GM21360 (cell line): ENCODE results near the gene SRRM3.
"Not testable (repeated sequence)": the region's sequence is repeated elsewhere in the genome, so short reads cannot be mapped to it uniquely, and the experiment has no call there.

Experiments
- ATAC-seq: cut with Tn5 transposase; IDR thresholded peaks from one replicate; pipeline ENCODE4 v1.9.1; 2021; ENCODE audit warnings: mild to moderate bottlenecking, moderate library complexity; ENCODE audit not compliant: unreplicated experiment

The SRRM3 gene

DNA sequence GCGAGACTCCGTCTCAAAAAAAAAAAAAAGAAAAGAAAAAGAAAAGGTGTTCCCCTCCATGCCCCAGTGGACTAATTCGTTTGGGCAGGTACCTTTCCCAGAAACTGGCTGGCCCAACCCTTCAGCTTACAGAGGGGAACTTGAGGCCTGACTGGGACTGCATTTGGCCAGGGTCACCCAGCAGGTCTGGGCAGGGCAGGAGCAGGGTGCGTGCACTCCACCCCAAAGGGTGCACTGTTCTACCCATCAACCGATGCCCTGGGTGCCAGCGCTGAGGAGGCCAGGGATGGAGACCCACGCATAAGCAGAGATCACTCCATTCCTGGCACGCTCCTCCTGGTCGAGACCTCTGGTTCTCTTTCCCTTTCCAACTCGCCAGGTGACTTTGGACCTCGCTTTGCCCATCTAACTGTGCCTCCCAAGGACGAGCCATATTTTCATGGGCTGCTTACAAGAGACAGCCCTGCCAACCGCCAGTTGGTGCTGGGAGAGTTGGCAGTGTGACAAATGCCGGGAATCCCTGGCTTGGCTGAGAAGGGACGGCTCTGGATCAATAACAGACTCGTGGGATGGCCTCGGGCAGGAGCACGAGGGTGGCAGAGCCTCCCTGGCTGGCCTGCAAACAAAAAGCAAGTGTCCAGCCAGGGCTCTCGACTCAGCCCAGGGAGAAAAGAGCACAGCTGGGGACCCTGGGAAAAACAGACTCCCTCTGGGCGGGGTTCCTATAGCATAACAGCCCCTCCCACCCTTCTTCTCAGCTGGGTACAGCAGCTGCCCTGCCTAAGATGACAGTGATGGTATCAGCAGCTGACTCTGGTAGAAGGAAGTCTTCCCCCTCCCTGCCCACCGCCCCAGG lies 108.6 kb downstream of the SRRM3 start:
- no peak for ATAC-seq

DNA sequence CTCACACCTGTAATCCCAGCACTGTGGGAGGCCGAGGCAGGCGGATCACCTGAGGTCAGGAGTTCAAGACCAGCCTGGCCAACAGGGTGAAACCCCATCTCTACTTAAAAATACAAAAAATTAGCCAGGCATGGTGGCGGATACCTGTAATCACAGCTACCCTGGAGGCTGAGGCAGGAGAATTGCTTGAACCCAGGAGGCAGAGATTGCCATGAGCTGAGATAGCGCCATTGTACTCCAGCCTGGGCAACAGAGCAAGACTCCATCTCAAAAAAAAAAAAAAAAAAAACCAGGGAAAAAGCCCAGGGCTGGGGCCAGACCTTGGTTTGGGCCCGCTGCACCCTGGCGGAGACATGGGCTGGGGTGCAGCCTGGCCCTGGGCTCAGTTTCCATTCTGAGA lies 110.1 kb downstream of the SRRM3 start:
- not testable (repeated sequence) for ATAC-seq

DNA sequence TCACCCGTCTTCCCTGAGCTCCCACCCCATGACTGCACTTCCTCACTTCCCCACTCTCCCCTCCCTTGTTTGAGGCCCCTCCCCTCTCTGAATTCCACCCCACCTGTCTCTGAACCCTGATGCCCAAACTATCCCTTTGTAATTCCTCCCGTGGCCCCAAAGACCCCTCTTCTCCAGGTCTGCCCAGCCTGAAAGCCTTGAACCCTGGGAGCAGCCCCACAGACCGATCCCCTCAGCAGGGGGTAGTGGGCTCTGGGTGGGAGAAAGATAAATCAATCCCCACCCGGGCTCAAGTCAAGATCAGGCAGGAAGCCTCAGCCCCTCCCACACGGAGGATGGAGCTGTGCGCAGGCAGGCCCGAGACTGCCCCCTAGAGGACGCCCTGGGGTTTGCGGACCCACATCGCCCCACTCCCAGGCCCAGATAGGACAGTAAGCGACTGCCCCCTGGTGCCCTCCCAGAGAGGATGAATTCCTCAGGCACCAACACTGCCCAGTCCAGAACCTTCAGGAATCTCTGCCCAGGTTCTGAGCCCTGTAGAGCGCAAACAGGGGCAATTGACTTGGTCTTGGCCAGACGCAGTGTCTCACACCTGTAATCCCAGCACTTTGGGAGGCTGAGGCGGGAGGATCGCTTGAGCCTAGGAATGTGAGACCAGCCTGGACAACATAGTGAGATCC lies 112.5 kb downstream of the SRRM3 start:
- ATAC-seq = peak; percentile 43

DNA sequence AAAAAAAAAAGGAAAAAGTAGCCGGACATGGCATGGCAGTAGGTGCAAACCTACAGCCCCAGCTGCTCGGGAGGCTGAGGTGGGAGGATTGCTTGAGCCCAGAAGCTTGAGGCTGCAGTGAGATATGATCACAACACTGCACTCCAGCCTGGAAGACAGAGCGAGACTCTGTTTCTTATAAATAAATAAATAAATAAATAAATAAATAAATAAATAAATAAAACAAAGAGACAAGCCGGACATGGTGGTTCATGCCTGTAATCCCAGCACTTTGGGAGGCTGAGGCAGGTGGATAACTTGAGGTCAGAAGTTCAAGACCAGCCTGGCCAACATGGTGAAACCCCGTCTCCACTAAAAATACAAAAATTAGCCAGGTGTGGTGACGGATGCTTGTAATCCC lies 113.0 kb downstream of the SRRM3 start:
- not testable (repeated sequence) for ATAC-seq

DNA sequence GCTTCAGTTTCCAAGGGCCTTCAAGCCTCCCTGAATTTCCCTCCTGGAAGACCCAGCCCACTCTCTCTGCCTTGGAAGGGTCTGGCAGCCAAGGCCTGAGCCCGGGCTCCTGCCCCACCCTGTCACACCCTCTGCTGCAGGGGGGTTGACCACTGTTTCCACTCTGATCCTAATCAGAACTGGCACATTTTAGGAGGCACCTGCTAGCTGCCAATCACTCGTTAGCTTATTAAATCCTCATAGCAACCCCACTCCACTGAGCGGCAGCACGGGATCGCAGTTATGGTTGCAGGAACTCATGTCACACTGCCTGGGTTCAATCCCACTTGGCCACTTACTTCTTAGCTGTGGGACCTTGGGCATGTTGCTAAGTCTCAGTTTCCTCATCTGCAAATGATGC lies 113.7 kb downstream of the SRRM3 start:
- no peak for ATAC-seq

DNA sequence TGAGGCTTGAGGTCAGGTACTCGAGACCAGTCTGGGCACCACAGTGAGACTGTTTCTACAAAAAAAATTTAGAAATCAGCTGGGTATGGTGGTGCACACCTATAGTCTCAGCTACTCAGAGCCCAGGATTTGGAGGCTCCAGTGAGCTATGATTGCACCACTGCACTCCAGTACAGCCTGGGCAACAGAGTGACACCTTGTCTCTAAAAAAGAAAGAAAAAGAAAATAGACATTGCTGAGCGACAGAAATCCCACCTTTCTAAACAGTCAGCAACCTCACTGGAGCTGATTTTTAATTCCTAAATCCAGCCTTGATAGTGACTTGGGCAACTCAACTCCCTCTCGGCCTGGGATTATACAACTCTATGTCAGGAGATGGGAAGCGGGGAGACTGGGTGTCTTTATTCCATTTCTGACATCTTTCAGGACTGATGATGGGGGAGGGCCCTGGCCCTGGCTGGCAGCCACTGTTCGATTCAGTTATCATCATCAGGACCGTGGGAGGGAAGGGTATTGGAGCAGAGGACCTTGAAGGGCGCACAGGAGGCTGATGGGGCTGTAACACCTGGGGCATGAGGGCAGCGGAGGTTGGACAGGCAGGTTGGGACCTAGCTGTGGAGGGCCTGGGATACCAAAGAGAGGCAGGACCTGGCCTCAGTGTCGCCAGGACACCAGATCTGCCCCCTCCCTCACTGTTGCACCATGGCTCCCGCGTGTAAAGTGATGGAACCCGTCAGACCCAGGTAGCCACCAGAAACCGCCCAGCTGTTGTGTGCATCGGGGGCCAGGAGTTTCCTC lies 115.5 kb downstream of the SRRM3 start:
- no peak for ATAC-seq

DNA sequence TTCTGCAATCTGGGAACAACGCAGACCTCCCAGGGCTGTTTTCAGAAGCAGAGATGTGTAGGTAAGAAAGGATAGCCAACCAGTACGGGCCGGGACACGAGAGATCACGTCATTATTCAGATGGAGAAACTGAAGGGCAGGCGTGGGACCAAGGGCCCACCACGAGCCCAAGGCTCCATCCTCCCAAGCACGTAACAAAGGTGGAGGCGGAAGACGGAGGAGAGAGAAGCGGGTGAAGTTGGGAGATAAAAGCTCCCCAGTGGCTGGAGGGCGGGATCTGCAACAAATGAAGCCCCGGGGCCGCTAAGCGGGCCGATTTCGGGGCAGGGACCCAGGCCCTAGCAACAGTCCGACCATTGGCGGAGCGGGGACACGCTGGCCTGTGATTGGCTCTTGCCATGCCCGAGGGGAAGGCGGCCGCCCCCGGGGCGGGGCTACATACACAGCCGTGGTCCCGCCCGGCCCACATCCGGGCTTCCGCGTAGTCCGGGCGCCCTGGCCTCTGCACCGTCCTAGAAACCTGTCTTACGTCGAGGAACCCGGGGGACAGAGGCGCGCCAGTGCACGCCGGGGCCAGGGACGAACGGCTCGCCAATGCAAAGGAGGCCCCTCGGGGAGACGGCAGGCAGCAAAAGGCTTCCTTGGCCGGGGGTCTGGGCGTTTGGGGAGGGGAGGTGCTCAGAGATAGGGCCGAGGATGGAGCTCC lies 116.2 kb downstream of the SRRM3 start:
- ATAC-seq = peak; percentile 81

DNA sequence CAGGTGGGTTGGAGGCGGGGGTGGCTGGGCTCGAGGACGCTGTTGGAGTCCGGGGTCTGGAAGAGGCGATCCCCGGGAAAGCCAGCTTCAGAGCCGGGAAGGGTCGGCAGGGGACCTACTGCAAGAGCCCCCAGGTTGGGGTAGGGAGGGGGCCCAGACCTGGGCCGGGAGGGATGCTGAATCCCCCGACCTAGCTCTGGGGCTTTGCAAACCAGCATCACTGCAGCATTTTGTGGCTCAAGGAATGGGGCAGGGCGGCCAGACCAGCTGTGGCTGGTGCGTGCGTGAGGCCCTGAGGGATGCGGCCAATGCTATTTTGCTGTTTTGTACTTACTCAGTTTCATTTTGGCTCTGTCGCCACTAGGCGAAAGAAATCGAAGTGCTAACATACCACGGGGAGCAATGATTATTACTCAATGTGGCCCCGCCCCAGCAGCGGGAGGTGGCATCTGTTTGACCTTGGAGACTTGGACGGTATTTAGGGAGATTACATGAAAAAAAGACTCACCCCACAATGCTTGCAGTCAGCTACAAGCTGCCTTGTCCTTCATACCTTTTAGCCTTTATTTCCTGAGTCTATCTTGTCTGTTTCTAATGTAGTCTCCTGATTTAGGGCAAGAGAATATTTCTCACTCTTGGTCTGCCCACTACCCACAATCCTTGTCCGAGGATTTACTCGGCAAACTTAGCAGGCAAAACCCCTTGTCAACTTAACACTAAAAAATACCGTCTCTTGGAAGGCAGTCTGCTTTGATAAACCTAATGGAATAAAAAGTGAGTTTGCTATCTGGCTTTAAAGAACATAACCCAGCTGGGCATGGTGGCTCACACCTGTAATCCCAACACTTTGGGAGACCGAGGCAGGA lies 117.0 kb downstream of the SRRM3 start:
- ATAC-seq = peak; percentile 43

DNA sequence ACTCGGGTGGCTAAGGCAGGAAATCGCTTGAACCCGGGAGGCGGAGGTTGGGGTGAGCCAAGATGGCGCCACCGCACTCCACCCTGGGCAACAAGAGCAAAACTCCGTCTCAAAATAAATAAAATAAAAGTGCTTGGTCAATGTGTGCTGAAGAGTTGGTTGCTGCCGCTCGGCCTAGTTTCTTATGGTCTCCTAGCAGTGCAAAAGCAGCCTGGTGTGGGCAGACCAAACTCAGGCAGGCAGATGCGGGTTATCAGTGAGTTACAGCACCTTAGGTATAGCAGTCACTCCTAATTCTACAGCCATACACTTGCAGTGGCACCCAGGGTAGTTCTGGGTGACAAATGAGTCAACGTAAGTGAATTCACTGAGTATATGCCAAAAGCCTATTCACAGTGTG lies 123.4 kb downstream of the SRRM3 start:
- ATAC-seq = no peak

DNA sequence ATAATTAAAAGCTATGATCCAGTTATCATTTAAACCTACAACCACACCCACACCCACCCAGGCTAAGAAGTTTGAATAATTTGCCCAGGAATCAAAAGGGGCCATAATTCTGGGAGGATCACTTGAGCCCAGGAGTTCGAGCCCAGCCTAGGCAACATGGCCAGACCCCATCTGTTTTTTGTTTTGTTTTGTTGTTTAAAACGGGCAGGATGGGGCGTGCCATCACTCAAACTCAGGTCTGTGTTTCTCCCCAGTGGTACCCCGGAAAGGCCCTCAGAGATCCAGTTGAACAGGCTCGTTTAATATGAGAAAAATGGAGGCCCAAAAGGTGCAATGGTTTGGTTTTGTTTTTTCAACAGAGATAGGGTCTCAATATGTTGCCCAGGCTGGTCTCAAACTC lies 124.1 kb downstream of the SRRM3 start:
- no peak for ATAC-seq

DNA sequence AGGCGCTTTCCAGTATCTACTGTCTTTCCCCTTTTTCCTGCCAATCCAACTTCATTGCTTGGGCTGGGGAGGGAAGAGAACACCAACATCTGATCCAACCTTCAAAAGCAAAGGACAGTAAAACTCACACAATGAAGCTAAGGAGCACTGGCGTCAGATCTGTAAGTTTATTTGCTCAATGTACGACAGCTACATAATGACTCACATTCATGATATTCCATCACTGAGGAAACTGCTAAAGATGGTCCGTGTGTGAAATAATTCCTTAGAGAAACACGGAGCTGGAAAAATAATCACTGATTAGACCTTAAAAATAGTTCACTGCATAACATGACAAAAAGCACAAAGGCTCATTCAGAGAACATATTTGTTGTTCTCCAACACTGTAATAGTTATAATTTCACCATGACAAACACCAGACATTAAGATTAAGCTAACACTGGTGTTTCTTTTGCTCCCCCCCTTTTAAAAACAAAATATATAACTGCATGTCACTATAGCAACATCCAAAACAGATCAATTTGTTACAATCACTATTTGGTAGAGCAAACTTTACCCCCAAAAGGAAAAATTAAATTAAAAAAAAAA lies 125.0 kb downstream of the SRRM3 start:
- ATAC-seq = no peak

DNA sequence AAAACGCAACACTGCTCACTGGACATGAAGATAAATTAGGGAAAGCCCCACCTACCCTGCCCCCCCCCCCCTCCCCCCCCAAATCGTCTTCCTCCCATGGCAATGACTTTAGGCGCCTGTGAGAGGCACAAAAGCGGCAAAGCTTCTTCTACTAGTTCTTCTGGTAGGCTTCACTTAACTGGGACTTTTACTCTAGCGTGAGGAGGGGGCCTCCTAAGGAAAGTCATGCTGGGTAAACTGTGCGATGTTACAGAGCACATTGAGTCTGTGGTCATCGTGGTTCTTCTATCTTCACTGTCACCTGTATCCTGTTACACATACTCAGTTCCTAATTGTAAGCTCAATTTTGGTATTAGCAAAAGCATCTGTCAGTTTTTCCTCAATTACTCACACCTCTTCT lies 125.9 kb downstream of the SRRM3 start:
- no peak for ATAC-seq

DNA sequence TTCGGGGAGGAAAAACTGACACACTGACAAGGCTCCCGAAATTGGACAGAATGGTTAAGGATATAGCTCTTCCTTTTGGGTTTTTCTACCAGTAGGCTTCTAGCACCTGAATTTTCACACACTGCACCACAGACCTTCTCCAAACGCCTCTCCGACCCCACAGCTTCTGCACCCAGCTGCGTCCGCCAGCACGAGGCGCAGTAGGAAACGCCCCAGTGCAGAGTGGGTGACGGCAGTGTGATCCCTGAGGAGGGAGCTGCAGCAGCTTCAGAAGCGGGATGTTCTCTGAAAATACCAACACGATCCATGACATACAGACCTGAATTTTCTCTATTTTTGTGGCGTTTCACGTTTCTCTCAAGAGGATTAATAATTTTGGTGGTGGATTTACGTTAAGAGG lies 126.7 kb downstream of the SRRM3 start:
- no peak for ATAC-seq

DNA sequence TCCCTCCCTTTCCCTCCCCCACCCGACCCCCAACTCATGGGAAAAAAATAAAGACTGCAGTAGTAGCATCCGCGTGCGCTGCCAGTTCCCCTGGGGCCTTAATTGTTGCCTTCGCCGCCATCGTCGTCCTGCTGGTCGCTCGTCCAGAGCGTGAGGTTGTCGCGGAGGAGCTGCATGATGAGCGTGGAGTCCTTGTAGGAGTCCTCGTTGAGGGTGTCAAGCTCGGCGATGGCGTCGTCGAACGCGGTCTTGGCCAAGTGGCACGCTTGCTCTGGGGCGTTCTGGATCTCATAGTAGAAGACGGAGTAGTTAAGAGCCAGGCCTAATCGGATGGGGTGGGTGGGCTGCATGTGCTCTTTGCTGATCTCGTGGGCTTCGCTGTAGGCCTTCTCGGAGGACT lies 127.8 kb downstream of the SRRM3 start:
- no peak for ATAC-seq

DNA sequence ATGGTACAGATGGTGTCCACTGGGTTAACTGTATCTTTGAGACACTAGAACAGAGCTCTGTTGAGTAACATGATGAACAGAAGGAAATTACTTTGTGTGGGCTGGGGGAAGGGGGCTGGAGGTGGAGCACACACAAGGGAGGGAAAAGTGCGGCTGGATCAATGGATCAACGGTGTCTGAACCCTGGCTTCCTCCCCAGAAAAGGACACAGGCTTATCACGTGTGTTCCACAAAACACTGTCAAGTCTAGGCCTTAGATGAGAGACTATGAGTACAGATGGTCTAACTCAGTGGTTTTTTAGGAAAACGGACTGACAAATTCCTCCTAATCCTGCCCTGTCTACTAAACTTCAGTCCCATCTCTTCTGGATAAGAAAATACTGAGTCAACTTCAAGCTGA lies 128.6 kb downstream of the SRRM3 start:
- ATAC-seq = no peak

DNA sequence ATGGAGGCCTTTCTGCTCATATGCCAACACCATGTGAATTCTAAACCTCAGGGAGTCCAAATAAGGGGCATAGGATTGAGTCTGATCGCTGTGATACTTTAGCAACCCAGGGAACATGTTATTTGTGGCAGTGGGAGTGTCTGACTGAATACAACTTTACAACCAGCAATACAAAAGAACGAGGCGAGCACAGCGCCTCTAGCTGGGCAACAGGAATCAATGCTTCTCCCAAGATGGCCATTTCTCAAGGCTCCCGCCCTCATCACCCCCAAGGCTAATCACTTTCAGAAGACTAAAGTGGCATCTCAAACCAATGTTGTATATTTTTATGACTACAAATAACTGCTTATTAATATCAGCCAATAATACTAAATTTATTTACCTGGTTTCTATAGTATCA lies 129.0 kb downstream of the SRRM3 start:
- no peak for ATAC-seq

DNA sequence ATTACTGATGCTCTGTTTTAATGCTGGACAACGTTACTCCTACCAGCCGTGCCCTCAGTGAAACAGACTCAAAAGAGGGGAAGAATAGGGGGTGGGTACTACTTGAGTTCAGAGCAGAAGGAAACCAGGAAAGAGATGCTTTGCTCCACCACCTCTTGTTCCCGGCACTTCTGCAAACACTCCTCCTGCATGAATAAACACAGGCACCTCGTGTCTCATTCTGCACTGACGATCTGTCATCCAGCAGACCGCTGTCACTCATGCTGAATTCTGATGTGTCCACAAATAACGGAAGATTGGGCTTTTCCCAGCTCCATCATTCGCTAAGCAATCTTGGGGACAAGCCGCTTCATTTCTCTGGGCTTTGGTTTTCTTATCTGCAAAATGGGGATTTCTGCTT lies 130.4 kb downstream of the SRRM3 start:
- no peak for ATAC-seq

DNA sequence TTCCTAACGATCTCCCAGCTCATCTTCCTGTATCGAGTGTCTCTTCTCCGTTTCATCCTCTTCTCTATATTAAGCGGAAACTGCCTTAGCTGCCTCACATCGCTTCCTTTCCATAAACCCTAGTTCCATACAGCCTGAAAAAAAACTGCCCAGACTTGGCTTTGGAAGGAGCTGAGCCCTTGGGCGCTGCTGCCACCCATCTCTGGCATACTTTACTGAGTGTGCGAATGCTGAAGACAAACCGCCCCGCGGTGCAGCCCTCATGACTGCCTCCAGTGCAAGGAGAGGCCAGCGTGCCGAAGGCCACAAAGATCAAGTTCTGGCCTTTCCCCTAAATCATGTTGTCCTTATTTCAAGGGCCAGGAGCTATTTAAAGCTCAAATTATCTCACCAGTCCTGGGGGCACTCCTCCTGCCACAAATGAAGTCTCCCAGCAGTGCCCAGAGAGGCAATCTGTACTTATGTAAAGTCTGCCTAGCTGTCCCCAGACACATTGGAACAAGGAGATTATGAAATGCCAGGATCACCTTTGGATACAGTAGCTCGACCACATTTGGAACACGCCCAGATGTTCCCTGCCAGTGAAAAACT lies 131.9 kb downstream of the SRRM3 start:
- no peak for ATAC-seq

DNA sequence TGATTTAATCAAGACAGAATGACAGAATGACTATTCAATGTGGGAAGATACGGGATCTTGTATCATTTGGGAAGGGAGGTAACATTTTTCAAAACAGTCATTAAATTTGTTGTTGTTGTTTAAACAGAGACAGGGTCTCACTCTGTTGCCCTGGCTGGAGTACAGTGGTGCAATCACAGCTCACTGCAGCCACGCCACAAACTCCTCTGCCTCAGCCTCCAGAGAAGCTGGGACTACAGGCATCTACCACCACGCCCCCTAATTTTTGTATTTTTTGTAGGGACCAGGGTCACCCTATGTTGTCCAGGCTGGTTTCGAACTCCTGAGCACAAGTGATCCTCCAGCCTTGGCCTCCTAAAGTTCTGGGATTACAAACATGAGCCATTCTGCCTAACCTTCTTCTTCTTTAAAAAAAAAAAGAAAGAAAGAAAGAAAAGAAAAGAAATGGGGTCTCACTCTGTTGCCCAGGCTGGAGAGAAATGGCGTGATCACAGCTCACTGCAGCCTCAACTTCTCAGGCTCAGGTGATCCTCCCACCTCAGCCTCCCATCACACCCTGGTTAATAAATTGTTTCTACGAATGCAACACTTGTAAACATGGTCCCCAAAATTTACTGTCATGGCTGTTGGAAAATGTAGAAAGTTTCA lies 132.7 kb downstream of the SRRM3 start:
- ATAC-seq = no peak
